B cell (primary cell): Measurements from ENCODE around the gene CENPQ. TPM values are rescaled to one million over a fixed set of nuclear protein-coding genes. Genes with fewer than 3 reads are reported as not detected.

Experiments used
- ATAC-seq: fragments of 200-7000 bp; cut with Tn5 transposase; one replicate; pipeline ENCODE4 v1.10.0; 2021; ENCODE audit warnings: low read depth, mild to moderate bottlenecking, moderate number of reproducible peaks, moderate library complexity
- CTCF ChIA-PET: fragments of 350-600 bp; sonication (Branson Sonifier 250); formaldehyde crosslinking; loops from one replicate; lab custom pipeline; 2021; ENCODE audit warnings: antibody characterized with exemption, inconsistent platforms; lab: Charles Lee
- POLR2A ChIA-PET: fragments of 350-600 bp; sonication (Branson Sonifier 250); formaldehyde crosslinking; loops from one replicate; lab custom pipeline; 2021; ENCODE audit warnings: antibody characterized with exemption; lab: Charles Lee
- DNase-seq: peaks from one replicate; pipeline ENCODE4 v3.0.0; 2013
- H2AFZ ChIP-seq: 2 replicates; pipeline ENCODE4 v1.6.1; 2012; ENCODE audit warnings: mild to moderate bottlenecking, low read depth, low read length; ENCODE audit not compliant: insufficient read depth, poor library complexity, severe bottlenecking
- H3K27ac ChIP-seq, 2 donors: 1 replicate in 1 of 2; 2 replicates in 1 of 2; pipeline ENCODE4 v1.5.1; 2012 to 2013; ENCODE audit warnings: low read length in 2 of 2, mild to moderate bottlenecking in 2 of 2, moderate library complexity in 1 of 2
- H3K27me3 ChIP-seq, 4 experiments: fragments of 200-600 bp in 1 of 4; sonication (generic) in 1 of 4; replicated peaks in 1 of 4; 1 replicate in 2 of 4; 2 replicates in 2 of 4; pipeline versions ENCODE4 v1.6.1 to v1.7.0; 2013 to 2016; ENCODE audit warnings: low read length in 3 of 4, mild to moderate bottlenecking in 2 of 4, mixed read lengths in 1 of 4, moderate library complexity in 1 of 4; ENCODE audit not compliant: insufficient read depth in 4 of 4, control insufficient read depth in 3 of 4; ENCODE audit errors: control extremely low read depth in 1 of 4
- H3K36me3 ChIP-seq, 2 experiments: replicated peaks in 1 of 2; 1 replicate in 1 of 2; 2 replicates in 1 of 2; pipeline versions ENCODE4 v1.6.1 to v1.7.1; 2013; ENCODE audit warnings: low read length in 1 of 2; ENCODE audit not compliant: insufficient read depth in 2 of 2, control insufficient read depth in 1 of 2; ENCODE audit errors: control extremely low read depth in 1 of 2, extremely low read depth in 1 of 2
- H3K4me1 ChIP-seq, 2 donors: fragments of 200-600 bp in 1 of 2; sonication (generic) in 1 of 2; 1 replicate in 1 of 2; 2 replicates in 1 of 2; pipeline versions ENCODE4 v1.5.1 to v1.6.1; 2013 to 2017; ENCODE audit warnings: low read length in 2 of 2; ENCODE audit not compliant: control insufficient read depth in 2 of 2, insufficient read depth in 2 of 2
- H3K4me2 ChIP-seq: replicated peaks from 2 replicates; pipeline ENCODE3; 2012; ENCODE audit warnings: mild to moderate bottlenecking, low read depth, low read length; ENCODE audit not compliant: poor library complexity, severe bottlenecking
- H3K4me3 ChIP-seq, 5 experiments: fragments of 200-600 bp in 1 of 5; sonication (generic) in 1 of 5; 1 replicate in 3 of 5; 2 replicates in 2 of 5; pipeline versions ENCODE4 v1.5.1 to v1.7.0; 2011 to 2016; ENCODE audit warnings: low read length in 4 of 5, mild to moderate bottlenecking in 4 of 5, low read depth in 2 of 5, control low read depth in 1 of 5, moderate library complexity in 1 of 5; ENCODE audit not compliant: insufficient read depth in 1 of 5; ENCODE audit errors: control extremely low read depth in 1 of 5, extremely low read depth in 1 of 5
- H3K79me2 ChIP-seq: fragments of 200-600 bp; sonication (generic); one replicate; pipeline ENCODE4 v1.6.0; 2016; ENCODE audit warnings: low read length; ENCODE audit not compliant: control insufficient read depth, insufficient read depth
- H3K9ac ChIP-seq: fragments of 200-600 bp; sonication (generic); 2 replicates; pipeline ENCODE4 v1.6.1; 2017; ENCODE audit warnings: mild to moderate bottlenecking, low read length, moderate library complexity
- H3K9me3 ChIP-seq, 3 donors: one replicate each; pipeline versions ENCODE4 v1.6.1 to v1.7.1; 2013; ENCODE audit warnings: low read length in 2 of 3; ENCODE audit not compliant: control insufficient read depth in 2 of 3, insufficient read depth in 1 of 3; ENCODE audit errors: control extremely low read depth in 1 of 3
- H4K20me1 ChIP-seq: 2 replicates; pipeline ENCODE4 v1.6.0; 2012; ENCODE audit warnings: mild to moderate bottlenecking, low read length; ENCODE audit not compliant: insufficient read depth, control insufficient read depth, poor library complexity, severe bottlenecking
- H3K27ac Mint-ChIP-seq: one replicate; pipeline ENCODE4 v1.8.0; 2021; ENCODE audit warnings: mixed read lengths
- H3K27me3 Mint-ChIP-seq: one replicate; pipeline ENCODE4 v1.8.0; 2021; ENCODE audit warnings: mixed read lengths
- H3K4me1 Mint-ChIP-seq: one replicate; pipeline ENCODE4 v1.8.0; 2021; ENCODE audit warnings: mixed read lengths
- H3K4me3 Mint-ChIP-seq: one replicate; pipeline ENCODE4 v1.8.0; 2021; ENCODE audit warnings: mixed read lengths
- H3K9me3 Mint-ChIP-seq: one replicate; pipeline ENCODE4 v1.8.0; 2022; ENCODE audit warnings: mixed read lengths; ENCODE audit not compliant: insufficient read depth
- CTCF ChIP-seq: fragments of 200-600 bp; IDR thresholded peaks from one replicate; pipeline ENCODE4 v1.8.0; 2022; ENCODE audit warnings: antibody characterized with exemption, mild to moderate bottlenecking
- EZH2 ChIP-seq: IDR thresholded peaks from 2 replicates; pipeline ENCODE4 v1.6.1; 2012; ENCODE audit warnings: borderline replicate concordance, low read depth, mild to moderate bottlenecking, moderate library complexity, low read length; ENCODE audit not compliant: insufficient read depth, poor library complexity, severe bottlenecking
- WGBS: methylation state at CpG from one replicate; pipeline ENCODE4 v1.1.5; 2013; ENCODE audit warnings: missing lambda C conversion rate; ENCODE audit not compliant: insufficient coverage; 5-methylcytosine and 5-hydroxymethylcytosine counted together
- intact Hi-C: fragments of 100-400 bp; cut with micrococcal nuclease; formaldehyde crosslinking; loops from one replicate; pipeline ENCODE4 v1.10.0; 2022
- polyA plus RNA-seq: library from polyadenylated mRNA; depleted of rRNA; stranded (reverse); fragments of >200 nt; gene quantifications from 2 replicates; pipeline ENCODE4 v1.2.3, GENCODE V29; 2012
- total RNA-seq, 2 donors: library from RNA; stranded (reverse); fragments of 120-200 nt in 1 of 2; gene quantifications; 1 replicate in 1 of 2; 2 replicates in 1 of 2; pipeline versions ENCODE4 v1.2.3 to v1.2.4, GENCODE V29; 2013 to 2022

CENPQ gene
- total and polyA plus RNA-seq, 2 donors (not counting 1 experiment from before 2014, with no cell fraction given), result 3.3 to 6.6 TPM

GRCh38 chr6:49526598-49526997 lies 63.4 kb downstream of the CENPQ start:
- WGBS, result 91% methylated on average over 11 of the region's 12 CpGs
- H3K4me2 ChIP-seq, result no peak overlapping the region
- H3K9me3 Mint-ChIP-seq, result no peaks in the 10 kb centered on the region
- peaks cover 6% of the 10 kb centered on the region for H3K27me3 Mint-ChIP-seq
- no peaks in the 10 kb centered on the region for H3K27me3 ChIP-seq
- no peaks in the 10 kb centered on the region for H4K20me1 ChIP-seq
- POLR2A ChIA-PET, result no interaction called here
- no peak overlapping the region for H3K27ac Mint-ChIP-seq
- no peak for ATAC-seq
- TF ChIP-seq EZH2 (no peak), CTCF (no peak)
- H3K27ac ChIP-seq, result no peak overlapping the region
- no peak overlapping the region for H3K9ac ChIP-seq
- CTCF ChIA-PET, result no interaction called here
- H3K4me1 ChIP-seq, result no peaks in the 10 kb centered on the region
- no peak overlapping the region for H3K4me3 Mint-ChIP-seq
- no peaks in the 10 kb centered on the region for H3K9me3 ChIP-seq
- H3K4me1 Mint-ChIP-seq, result no peaks in the 10 kb centered on the region
- H2AFZ ChIP-seq, result no peak overlapping the region
- intact Hi-C loops, result no loop called here
- no peaks in the 10 kb centered on the region for H3K36me3 ChIP-seq
- H3K4me3 ChIP-seq, result no peak overlapping the region
- DNase-seq, result no peak
- no peaks in the 10 kb centered on the region for H3K79me2 ChIP-seq

- no peak for TF ChIP-seq EZH2
- no peak for TF ChIP-seq CTCF
- no peak for ATAC-seq
- no peaks in the 10 kb centered on the region for H4K20me1 ChIP-seq
- H3K9ac ChIP-seq, result no peak overlapping the region
- ChIA-PET POLR2A (no interaction called here), CTCF (no interaction called here)
- Mint-ChIP-seq H3K27ac (no peak overlapping the region), H3K4me1 (no peaks in the 10 kb centered on the region), H3K4me3 (no peak overlapping the region), H3K9me3 (no peaks in the 10 kb centered on the region), H3K27me3 (peaks cover 13% of the 10 kb centered on the region)
- H3K4me3 ChIP-seq, result no peak overlapping the region
- WGBS, result no CpG with 5 or more reads among the region's 1 CpG
- no peaks in the 10 kb centered on the region for H3K36me3 ChIP-seq
- no peak overlapping the region for H2AFZ ChIP-seq
- no peak overlapping the region for H3K27ac ChIP-seq
- intact Hi-C loops, result no loop called here
- no peaks in the 10 kb centered on the region for H3K4me1 ChIP-seq
- no peaks in the 10 kb centered on the region for H3K9me3 ChIP-seq
- no peaks in the 10 kb centered on the region for H3K79me2 ChIP-seq
- H3K4me2 ChIP-seq, result no peak overlapping the region
- H3K27me3 ChIP-seq, result no peaks in the 10 kb centered on the region
- no peak for DNase-seq
These were observed 64.2 kb downstream of the CENPQ start for GRCh38 chr6:49527320-49527719.
